ENCODE data around the gene MEP1A. TPM values are rescaled to one million over a fixed set of nuclear protein-coding genes. Genes with fewer than 3 reads are reported as not detected.

Gene MEP1A
- total and polyA plus RNA-seq, 2 of the 13 experiments (the other 11 are each of a cell fraction or from before 2014, with no cell fraction given), result 0.24 to 0.83 TPM

DNA sequence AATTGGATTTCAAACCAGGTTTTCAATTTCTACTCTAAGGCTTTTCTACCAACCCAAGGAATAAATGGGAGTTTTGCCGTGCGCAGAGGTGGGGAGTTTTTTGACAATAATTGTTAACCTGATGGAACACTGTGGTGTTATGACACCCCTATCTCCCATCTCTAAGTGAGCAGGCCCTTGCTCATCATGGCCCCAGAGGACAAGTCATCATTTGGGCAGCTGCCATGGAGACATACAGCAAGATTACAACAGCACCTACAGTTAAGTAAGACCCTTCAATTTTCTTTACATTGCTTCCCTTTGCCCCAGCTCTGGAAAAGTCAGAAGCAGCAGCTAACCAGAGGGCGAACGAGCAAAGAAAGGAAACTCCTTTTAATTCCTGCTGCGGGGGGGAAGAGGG is 74.2 kb downstream of the MEP1A start:
- H4K20me1 ChIP-seq (ENCODE audit: insufficient read depth, low read length), result no peaks in the 10 kb centered on the region
- H3K4me2 ChIP-seq (ENCODE audit: low read depth, low read length), result no peak overlapping the region
- H3K4me1 ChIP-seq (ENCODE audit: insufficient read depth, low read length), result no peaks in the 10 kb centered on the region
- H3K9me3 ChIP-seq (ENCODE audit: low read length), result no peaks in the 10 kb centered on the region
- ATAC-seq (no peak), DNase-seq (ENCODE audit: low spot score) (no peak), FAIRE-seq (no peak)
- H3K79me2 ChIP-seq (ENCODE audit: insufficient read depth, low read length), result no peaks in the 10 kb centered on the region
- H3K27me3 ChIP-seq (ENCODE audit: control insufficient read depth in 1 of 2, insufficient read depth in 2 of 2, low read length in 2 of 2), result peaks cover 0 to 18% of the 10 kb centered on the region in 2 experiments; a peak in 2 of 5 replicates
- intact Hi-C loops (cut with micrococcal nuclease; ENCODE audit: unreplicated experiment) (no loop called here), in situ Hi-C loops (cut with HindIII; ENCODE audit: extremely low pct_ligation_motif_present, low pct_unique_long_range_greater_than_20kb) (loop anchor here (25.0 kb wide), 2 partner anchors 120 to 445 kb away; partner anchors contain the start of gene TNFRSF21)
- no peak overlapping the region for H2AFZ ChIP-seq (ENCODE audit: low read length)
- 70% methylated on average over 5 of the region's 5 CpGs for WGBS (ENCODE audit: low lambda C conversion rate)
- H3K9ac ChIP-seq (ENCODE audit: insufficient read depth, low read depth, low read length), result no peak overlapping the region
- no TSS peak for BruUV-seq (replicated peaks)
- H3K27ac ChIP-seq (ENCODE audit: extremely low read length, insufficient read depth, low read length), result no peak overlapping the region
- TF ChIP-seq ZNF790 (CRISPR knock-in tag; IDR thresholded peaks at IDR 0.05; ENCODE audit: borderline replicate concordance), result no peak
- no peak for TF ChIP-seq ZNF44 (CRISPR knock-in tag; IDR thresholded peaks at IDR 0.05)
- TF ChIP-seq ZSCAN9 (CRISPR knock-in tag; IDR thresholded peaks at IDR 0.05; ENCODE audit: borderline replicate concordance), result no peak
- TF ChIP-seq, protein P1, sequence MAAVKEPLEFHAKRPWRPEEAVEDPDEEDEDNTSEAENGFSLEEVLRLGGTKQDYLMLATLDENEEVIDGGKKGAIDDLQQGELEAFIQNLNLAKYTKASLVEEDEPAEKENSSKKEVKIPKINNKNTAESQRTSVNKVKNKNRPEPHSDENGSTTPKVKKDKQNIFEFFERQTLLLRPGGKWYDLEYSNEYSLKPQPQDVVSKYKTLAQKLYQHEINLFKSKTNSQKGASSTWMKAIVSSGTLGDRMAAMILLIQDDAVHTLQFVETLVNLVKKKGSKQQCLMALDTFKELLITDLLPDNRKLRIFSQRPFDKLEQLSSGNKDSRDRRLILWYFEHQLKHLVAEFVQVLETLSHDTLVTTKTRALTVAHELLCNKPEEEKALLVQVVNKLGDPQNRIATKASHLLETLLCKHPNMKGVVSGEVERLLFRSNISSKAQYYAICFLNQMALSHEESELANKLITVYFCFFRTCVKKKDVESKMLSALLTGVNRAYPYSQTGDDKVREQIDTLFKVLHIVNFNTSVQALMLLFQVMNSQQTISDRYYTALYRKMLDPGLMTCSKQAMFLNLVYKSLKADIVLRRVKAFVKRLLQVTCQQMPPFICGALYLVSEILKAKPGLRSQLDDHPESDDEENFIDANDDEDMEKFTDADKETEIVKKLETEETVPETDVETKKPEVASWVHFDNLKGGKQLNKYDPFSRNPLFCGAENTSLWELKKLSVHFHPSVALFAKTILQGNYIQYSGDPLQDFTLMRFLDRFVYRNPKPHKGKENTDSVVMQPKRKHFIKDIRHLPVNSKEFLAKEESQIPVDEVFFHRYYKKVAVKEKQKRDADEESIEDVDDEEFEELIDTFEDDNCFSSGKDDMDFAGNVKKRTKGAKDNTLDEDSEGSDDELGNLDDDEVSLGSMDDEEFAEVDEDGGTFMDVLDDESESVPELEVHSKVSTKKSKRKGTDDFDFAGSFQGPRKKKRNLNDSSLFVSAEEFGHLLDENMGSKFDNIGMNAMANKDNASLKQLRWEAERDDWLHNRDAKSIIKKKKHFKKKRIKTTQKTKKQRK (IDR thresholded peaks at IDR 0.05; ENCODE audit: low read length), result no peak
- TF ChIP-seq ZNF547 (CRISPR knock-in tag; IDR thresholded peaks at IDR 0.05), result no peak
- TF ChIP-seq ZNF747 (CRISPR knock-in tag; IDR thresholded peaks at IDR 0.05; ENCODE audit: borderline replicate concordance), result no peak
- no peak for TF ChIP-seq MIER3 (CRISPR knock-in tag; IDR thresholded peaks at IDR 0.05; ENCODE audit: borderline replicate concordance)
- TF ChIP-seq ZNF496 (CRISPR knock-in tag; IDR thresholded peaks at IDR 0.05; ENCODE audit: insufficient replicate concordance), result no peak
- TF ChIP-seq ZIK1 (CRISPR knock-in tag; IDR thresholded peaks at IDR 0.05; ENCODE audit: borderline replicate concordance, low read depth), result no peak
- TF ChIP-seq, protein P2, sequence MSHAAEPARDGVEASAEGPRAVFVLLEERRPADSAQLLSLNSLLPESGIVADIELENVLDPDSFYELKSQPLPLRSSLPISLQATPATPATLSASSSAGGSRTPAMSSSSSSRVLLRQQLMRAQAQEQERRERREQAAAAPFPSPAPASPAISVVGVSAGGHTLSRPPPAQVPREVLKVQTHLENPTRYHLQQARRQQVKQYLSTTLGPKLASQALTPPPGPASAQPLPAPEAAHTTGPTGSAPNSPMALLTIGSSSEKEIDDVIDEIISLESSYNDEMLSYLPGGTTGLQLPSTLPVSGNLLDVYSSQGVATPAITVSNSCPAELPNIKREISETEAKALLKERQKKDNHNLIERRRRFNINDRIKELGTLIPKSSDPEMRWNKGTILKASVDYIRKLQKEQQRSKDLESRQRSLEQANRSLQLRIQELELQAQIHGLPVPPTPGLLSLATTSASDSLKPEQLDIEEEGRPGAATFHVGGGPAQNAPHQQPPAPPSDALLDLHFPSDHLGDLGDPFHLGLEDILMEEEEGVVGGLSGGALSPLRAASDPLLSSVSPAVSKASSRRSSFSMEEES (CRISPR knock-in tag; IDR thresholded peaks at IDR 0.05), result no peak
- no peak for TF ChIP-seq ZNF788 (CRISPR knock-in tag; IDR thresholded peaks at IDR 0.05; ENCODE audit: borderline replicate concordance)
- TF ChIP-seq MZF1 (CRISPR knock-in tag; IDR thresholded peaks at IDR 0.05; ENCODE audit: borderline replicate concordance), result no peak
- no peak for TF ChIP-seq SRY (CRISPR knock-in tag; IDR thresholded peaks at IDR 0.05)
- TF ChIP-seq KMT2B (CRISPR knock-in tag; IDR thresholded peaks at IDR 0.05), result no peak
- TF ChIP-seq ZNF530 (CRISPR knock-in tag; IDR thresholded peaks at IDR 0.05; ENCODE audit: low read depth), result no peak
- TF ChIP-seq POLR2AphosphoS5 (IDR thresholded peaks at IDR 0.05; ENCODE audit: low read depth, low read length), result no peak
- TF ChIP-seq CBX5 (CRISPR knock-in tag; IDR thresholded peaks at IDR 0.05; ENCODE audit: borderline replicate concordance), result no peak
- no peak overlapping the region for H3K4me3 ChIP-seq (replicated peaks in 1 of 3; ENCODE audit: insufficient read depth in 1 of 3, low read depth in 2 of 3, low read length in 3 of 3)
- ChIA-PET CTCF (ENCODE audit: low intra/inter-chr PET ratio, low total read pairs) (no interaction called here), POLR2A (no interaction called here)
- no peaks in the 10 kb centered on the region for H3K36me3 ChIP-seq (replicated peaks in 1 of 2; ENCODE audit: control insufficient read depth in 1 of 2, insufficient read depth in 2 of 2, low read length in 2 of 2)

All from HepG2 (cell line).